NCI-H2227 treated with DMSO at 0.1 percent for 48 hours (cell line): ENCODE results near the gene CSAG2.
"Not testable (repeated sequence)": the region's sequence is repeated elsewhere in the genome, so short reads cannot be mapped to it uniquely, and the experiment has no call there.

Experiments used
- DNase-seq: peaks from one replicate; lab custom pipeline; 2025; lab: John Stamatoyannopoulos, UW

The CSAG2 gene

GRCh38 chrX:152709173-152709572 is at the start of gene CSAG2:
Gene CSAG2 (minus strand): TSS chrX:152709273. CDS start chrX:152709112, 161 bp downstream.
- not testable (repeated sequence) for DNase-seq

GRCh38 chrX:152754871-152755270 is 45.8 kb upstream of the CSAG2 start:
- DNase-seq, result not testable (repeated sequence)

DNA sequence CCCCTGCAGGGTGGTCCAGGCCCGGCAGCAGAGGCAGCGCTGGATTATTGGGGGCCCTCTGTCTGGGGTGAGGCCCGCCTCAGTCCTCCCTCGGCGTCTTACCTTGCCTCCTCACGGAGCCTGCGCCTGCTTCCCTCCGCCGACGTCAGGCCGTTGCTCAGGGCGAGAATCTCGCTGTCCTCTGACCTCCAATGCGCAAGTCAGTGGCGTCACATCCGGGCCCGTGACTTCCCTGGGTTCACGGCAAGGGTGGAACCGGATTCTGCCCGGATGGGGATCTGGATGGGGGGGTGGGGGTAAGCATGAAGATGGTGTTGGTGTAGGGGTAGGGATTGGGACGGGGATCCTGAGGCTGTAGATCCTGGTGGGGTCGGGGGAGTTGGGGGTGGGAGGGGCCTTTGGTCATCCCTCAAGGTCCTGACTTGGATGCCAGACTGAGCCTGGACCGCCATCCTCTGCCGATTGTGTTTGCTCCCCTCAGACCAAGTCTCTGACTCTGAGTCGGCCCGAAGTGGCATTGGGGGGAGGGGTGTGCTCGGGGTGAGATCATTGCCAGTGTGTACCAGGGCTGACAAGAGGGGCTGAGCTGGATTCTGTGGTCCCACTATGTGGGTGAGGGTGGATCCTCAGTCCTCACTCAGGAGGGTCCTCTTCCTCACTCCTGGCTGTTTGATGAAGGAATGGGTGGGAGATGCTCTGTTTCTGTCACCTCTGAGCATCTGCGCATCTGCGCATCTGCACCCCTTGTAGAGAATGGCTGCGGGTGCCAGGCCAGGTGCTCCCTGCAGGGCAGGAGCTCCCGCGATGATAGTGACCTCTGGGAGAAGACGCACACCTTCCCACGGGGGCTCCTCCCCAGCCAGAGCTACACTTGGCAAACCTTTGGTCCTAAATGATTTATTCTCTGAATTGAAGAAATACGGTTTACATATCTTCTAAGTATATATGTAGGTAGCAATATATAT is 44.9 kb upstream of the CSAG2 start, which contains the start of gene MAGEA2:
TSS of gene MAGEA2 (minus strand) at position 157 of the 965 bp plus-strand sequence. CDS start 2,479 bp downstream, outside the sequence.
- DNase-seq, result not testable (repeated sequence)

DNA sequence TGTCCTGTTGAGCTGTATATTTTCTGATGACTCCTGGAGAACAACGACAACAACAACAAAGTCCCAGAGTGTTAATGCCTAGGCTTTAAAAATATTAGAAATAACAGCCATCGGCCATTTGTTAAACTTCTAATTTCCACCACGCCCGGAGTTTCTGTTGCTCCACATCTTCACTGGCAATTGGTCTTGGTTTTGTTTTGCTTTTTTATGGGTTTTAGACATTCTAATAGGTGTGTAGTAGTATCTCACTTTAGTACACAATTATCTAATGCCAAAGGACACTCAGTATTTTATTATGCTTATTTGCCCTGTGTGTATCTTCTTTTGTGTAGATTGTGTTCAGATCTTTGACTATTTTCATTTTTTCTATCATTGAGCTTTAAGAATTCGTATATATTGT is 29.5 kb upstream of the CSAG2 start:
- no peak for DNase-seq

DNA sequence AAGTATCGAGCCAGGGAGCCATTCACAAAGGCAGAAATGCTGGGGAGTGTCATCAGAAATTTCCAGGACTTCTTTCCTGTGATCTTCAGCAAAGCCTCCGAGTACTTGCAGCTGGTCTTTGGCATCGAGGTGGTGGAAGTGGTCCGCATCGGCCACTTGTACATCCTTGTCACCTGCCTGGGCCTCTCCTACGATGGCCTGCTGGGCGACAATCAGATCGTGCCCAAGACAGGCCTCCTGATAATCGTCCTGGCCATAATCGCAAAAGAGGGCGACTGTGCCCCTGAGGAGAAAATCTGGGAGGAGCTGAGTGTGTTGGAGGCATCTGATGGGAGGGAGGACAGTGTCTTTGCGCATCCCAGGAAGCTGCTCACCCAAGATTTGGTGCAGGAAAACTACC is 27.5 kb upstream of the CSAG2 start:
- not testable (repeated sequence) for DNase-seq

- no peak for DNase-seq
Observed at GRCh38 chrX:152735860-152736511, 26.9 kb upstream of the CSAG2 start.

DNA sequence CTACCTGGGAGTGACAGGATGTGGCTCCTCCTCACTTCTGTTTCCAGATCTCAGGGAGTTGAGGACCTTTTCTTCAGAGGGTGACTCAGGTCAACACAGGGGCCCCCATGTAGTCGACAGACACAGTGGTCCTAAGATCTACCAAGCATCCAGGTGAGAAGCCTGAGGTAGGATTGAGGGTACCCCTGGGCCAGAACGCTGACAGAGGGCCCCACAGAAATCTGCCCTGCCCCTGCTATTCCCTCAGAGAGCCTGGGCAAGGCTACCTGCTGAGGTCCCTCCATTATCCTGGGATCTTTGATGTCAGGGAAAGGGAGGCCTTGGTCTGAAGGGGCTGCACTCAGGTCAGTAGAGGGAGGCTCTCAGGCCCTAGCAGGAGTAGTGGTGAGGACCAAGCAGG is 26.0 kb upstream of the CSAG2 start:
- no peak for DNase-seq

DNA sequence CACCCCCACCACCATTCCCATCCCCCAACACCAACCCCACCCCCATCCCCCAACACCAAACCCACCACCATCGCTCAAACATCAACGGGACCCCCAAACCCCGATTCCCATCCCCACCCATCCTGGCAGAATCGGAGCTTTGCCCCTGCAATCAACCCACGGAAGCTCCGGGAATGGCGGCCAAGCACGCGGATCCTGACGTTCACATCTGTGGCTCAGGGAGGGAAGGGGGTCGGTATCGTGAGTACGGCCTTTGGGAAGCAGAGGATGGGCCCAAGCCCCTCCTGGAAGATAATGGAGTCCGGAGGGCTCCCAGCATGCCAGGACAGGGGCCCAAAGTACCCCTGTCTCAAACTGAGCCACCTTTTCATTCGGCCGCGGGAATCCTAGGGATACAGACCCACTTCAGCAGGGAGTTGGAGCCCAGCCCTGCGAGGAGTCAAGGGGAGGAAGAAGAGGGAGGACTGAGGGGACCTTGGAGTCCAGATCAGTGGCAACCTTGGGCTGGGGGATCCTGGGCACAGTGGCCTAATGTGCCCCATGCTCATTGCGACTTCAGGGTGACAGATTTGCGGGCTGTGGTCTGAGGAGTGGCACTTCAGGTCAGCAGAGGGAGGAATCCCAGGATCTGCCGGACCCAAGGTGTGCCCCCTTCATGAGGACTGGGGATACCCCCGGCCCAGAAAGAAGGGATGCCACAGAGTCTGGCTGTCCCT is 25.2 kb upstream of the CSAG2 start:
- DNase-seq, result not testable (repeated sequence)

DNA sequence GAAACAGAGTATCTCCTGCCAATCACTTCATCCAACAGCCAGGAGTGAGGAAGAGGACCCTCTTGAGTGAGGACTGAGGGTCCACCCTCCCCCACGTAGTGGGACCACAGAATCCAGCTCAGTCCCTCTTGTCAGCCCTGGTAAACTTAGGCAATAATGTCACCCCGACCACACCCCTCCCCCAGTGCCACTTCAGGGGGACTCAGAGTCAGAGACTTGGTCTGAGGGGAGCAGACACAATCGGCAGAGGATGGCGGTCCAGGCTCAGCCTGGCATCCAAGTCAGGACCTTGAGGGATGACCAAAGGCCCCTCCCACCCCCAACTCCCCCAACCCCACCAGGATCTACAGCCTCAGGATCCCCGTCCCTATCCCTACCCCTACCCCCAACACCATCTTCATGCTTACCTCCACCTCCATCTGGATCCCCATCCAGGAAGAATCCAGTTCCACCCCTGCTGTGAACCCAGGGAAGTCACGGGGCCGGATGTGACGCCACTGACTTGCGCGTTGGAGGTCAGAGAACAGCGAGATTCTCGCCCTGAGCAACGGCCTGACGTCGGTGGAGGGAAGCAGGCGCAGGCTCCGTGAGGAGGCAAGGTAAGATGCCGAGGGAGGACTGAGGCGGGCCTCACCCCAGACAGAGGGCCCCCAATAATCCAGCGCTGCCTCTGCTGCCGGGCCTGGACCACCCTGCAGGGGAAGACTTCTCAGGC is 24.3 kb upstream of the CSAG2 start, which contains the start of the genes CSAG1 and MAGEA12:
TSS of gene CSAG1 (minus strand) at position 461 of the 715 bp plus-strand sequence. CDS start 1,261 bp downstream, outside the sequence.
TSS of gene MAGEA12 (plus strand) at position 497 of the 715 bp plus-strand sequence. CDS start 2,405 bp downstream, outside the sequence.
- DNase-seq, result peak; percentile 55

- DNase-seq, result no peak
Observed at GRCh38 chrX:152725409-152725808, 16.3 kb upstream of the CSAG2 start.

- not testable (repeated sequence) for DNase-seq
Observed at GRCh38 chrX:152713815-152714787, 5.0 kb upstream of the CSAG2 start, which contains the start of gene MAGEA2B. Gene MAGEA2B (plus strand): TSS chrX:152714628. CDS start chrX:152717107, 2,479 bp downstream.

DNA sequence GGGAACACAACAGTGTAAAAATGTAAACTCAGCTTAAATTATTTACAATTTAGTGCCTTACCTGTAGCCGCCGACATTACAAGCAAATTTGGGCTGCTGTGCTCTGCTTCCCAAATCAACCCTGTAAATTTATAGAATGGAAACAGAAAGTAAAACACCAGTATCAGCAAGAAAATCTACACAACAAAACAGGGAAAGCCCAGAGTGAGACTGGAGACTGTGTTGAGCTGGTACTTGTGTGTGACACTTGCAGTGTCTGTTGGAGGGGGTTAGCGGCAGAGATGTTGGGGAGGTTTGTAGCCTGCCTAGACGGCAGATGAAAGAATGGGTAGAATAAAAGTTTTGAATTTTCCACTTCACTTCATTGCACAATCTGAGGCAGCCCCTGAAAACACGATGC is 4.1 kb upstream of the CSAG2 start:
- DNase-seq, result not testable (repeated sequence)

DNA sequence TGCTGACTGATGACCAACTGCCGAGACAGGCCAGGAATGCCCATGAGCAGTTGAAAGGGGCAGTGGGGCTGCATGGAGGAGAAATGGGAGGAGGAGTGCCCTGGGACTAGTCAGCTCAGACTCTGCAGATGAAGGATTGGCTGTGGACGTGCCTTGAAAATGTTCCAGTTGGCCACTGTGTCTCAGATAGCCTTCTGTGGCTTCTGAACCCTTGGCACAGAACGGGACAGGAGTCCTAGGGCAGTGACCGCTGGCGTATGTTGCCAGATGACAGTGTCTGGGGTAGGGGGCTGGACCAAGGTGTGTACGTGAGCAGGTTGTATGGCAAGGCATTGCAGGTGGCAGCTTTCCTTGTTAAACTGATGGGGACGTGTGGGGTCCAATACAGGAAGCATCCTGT is 2.6 kb downstream of the CSAG2 start:
- not testable (repeated sequence) for DNase-seq

- not testable (repeated sequence) for DNase-seq
Observed at GRCh38 chrX:152700390-152700789, 8.7 kb downstream of the CSAG2 start.

DNA sequence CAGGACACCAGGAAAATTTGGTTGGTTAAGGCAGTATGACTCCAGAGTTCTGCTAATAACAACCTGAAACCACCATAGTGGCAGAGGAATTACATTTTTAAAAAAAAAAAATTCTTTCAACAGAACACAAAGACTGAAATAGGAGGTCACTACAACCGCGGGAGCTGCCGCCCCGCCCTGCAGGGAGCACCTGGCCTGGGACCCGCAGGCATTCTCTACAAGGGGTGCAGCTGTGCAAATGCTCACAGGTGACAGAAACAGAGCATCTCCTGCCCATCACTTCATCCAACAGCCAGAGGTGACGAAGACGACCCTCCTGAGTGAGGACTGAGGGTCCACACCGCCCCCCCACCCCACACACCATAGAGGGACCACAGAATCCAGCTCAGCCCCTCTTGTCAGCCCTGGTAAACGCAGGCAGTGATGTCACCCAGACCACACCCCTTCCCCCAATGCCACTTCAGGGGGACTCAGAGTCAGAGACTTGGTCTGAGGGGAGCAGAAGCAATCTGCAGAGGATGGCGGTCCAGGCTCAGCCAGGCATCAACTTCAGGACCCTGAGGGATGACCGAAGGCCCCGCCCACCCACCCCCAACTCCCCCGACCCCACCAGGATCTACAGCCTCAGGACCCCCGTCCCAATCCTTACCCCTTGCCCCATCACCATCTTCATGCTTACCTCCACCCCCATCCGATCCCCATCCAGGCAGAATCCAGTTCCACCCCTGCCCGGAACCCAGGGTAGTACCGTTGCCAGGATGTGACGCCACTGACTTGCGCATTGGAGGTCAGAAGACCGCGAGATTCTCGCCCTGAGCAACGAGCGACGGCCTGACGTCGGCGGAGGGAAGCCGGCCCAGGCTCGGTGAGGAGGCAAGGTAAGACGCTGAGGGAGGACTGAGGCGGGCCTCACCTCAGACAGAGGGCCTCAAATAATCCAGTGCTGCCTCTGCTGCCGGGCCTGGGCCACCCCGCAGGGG is 10.8 kb downstream of the CSAG2 start, which contains the start of gene MAGEA3:
TSS of gene MAGEA3 (plus strand) at position 843 of the 980 bp plus-strand sequence. CDS start 2,039 bp downstream, outside the sequence.
- not testable (repeated sequence) for DNase-seq

- not testable (repeated sequence) for DNase-seq
Observed at GRCh38 chrX:152681012-152681411, 28.1 kb downstream of the CSAG2 start.

DNA sequence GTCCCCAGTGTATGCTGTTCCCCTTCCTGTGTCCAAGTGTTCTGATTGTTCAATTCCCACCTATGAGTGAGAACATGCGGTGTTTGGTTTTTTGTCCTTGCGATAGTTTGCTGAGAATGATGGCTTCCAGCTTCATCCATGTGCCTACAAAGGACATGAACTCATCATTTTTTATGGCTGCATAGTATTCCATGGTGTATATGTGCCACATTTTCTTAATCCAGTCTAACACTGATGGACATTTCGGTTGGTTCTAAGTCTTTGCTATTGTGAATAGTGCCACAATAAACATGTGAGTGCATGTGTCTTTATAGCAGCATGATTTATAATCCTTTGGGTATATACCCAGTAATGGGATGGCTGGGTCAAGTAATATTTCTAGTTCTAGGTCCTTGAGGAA is 34.4 kb downstream of the CSAG2 start:
- DNase-seq, result not testable (repeated sequence)

GRCh38 chrX:152674135-152674534 is 34.9 kb downstream of the CSAG2 start:
- DNase-seq, result no peak
